RWPE1 (cell line): Measurements from ENCODE around the gene STRA6.

Experiments
- CTCF ChIA-PET: fragments of 350-600 bp; sonication (Branson Sonifier 250); formaldehyde crosslinking; extraction: SDS; loops from one replicate; lab custom pipeline; 2021; lab: Yijun Ruan, JAX
- POLR2A ChIA-PET: fragments of 400-600 bp; formaldehyde crosslinking; extraction: SDS; loops from one replicate; lab custom pipeline; 2020; ENCODE audit warnings: antibody characterized with exemption; ENCODE audit not compliant: low non-redundant PET; lab: Yijun Ruan, JAX
- DNase-seq: peaks from one replicate; pipeline ENCODE4 v3.0.0; 2012; ENCODE audit warnings: low spot score
- H3K27ac ChIP-seq: fragments of 450-650 bp; 2 replicates; pipeline ENCODE4 v1.5.1; 2017
- CTCF ChIP-seq: fragments of 450-650 bp; conservative IDR thresholded peaks from 2 replicates; pipeline ENCODE4 v1.5.1; 2017; ENCODE audit warnings: low read depth, mild to moderate bottlenecking

Gene STRA6

DNA sequence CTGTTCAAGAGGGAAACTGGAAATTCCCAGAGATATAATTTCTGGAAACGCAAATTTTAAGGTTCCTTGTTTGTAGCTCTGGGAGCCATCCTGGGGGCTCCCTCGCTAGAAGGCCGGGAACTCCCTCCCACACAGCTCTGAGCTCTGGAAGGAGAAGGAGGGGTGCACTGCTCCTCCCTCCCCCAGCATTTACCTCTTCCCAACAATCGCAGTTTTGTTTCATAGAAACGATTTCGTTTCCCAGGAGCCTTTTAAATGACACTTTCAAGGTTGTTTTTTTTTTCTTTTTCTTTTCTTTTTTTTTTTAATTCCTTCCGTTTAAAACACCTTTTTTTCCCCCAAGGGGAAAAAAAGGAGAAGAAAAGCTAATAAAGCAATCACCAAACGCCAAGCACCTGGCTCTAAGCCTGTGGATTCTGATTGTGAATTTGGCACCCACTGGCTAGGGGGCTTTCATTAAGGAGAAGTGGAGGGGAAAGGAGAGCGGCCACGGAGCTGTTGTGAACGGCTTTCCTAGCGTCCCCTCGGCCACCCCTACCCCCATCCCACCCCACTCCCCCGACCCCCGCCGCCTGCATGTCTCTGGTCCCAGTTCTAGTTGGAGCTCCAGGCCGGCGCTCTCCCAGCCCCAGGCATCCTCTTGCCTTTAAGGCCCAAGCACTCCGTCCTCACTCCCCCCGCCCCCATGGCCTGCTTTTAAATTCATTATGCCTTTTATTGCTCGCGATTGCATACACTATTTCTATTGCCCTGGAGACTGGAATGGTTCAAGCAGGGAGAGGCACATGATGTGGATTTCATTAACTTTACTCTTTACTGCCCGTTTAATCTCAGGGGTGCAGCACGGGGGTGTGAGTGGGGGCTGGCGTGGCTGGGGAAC, 19.9 kb upstream of the STRA6 start:
- no peak for DNase-seq
- no peak overlapping the region for H3K27ac ChIP-seq
- ChIA-PET POLR2A (interaction anchor here (0.5 to 0.6 kb wide), 2 partner anchors 10 to 76 kb away, joined by 3 to 4 read pairs; no protein-coding TSS in a partner anchor), CTCF (no interaction called here)
- no peak for TF ChIP-seq CTCF

GRCh38 chr15:74221399-74222239, 19.0 kb upstream of the STRA6 start:
- ChIA-PET POLR2A (interaction anchor here (0.5 kb wide), 1 partner anchor 77 kb away, joined by 3 read pairs; no protein-coding TSS in a partner anchor), CTCF (no interaction called here)
- no peak for TF ChIP-seq CTCF
- DNase-seq: no peak
- no peak overlapping the region for H3K27ac ChIP-seq

DNA sequence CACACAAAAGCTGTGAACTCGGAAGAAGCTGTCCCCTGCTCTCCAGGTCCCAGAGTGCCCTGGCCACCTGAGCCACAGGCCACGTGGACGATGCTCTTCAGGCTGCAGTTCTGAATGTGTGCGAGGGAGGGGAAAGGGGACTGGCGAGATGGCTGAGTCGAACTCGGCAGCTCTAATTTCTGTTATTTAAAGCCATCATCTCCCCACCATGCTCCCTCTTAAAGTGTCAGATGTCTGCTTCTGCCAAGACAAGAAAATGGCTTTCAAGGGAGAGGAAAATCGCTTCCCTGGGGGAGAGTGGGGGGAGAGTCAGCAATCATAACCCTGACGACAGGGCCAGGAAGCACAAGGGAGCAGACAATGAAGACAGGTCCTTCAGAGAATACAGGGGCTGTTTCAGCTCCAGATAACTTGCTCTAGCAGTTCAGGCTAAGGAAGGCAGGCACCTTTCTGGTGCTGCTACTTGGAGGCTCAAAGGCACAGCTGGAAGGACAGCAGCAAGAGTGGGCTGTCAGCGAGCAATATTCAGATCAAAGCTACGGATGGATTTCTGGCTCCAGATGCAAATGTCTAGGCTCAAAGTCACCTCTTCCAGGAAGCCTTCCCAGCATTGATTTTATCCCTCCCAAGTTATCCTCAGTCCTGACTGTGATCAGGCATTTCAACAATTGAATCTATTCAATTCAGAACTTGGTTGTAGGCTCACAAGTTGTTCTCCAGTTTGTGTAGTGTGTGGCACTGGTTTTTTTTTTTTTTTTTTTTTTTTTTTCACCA, 18.1 kb upstream of the STRA6 start:
- no peak for TF ChIP-seq CTCF
- H3K27ac ChIP-seq: no peak overlapping the region
- POLR2A ChIA-PET: no interaction called here
- CTCF ChIA-PET: no interaction called here
- DNase-seq: no peak

DNA sequence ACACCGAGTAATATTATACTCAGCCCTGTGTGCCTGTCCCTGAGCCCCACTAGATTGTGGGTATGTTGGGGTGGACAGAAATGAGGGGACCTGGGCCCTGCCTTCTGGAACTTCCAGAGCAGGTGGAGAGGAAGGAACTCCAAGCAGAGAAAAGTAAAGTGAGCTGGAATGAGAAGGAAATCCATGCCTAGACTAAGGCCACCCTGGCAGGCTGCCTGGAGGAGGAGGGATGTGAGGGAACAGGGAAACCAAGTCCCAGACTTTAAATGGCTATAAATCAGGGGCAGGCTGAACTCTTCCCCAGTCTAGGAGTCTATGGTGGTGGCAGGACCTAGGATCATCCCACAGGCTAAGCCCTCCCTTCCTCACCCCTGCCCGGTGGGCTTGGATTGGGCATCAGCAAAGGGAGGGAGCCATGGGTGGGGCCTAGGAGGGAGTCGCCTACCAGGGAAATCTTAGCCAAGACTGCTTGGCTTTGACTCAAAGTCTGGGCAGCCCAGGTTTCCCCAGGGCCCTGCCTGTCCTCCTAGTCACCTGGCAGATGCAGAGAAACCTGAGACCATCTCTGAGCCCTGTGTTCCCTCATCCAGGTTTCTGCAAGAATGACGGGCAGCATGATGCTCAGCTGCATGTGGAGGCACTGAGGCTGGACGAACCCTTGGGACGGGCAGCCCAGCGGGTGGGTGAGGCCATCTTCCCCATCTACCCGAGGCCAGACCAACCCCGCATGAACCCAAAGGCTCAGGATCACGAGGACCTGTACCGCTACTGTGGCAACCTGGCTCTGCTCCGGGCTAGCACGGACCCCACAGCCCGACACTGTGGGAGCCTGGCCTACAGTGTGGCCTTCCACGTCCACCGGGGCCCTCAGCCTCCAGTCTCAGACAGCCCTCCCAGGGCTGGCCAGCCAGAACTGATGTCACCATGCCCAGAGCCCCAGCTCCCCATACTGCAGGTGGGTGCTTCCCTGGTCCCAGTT, 15.6 kb upstream of the STRA6 start:
- no peak for DNase-seq
- CTCF ChIA-PET: no interaction called here
- POLR2A ChIA-PET: no interaction called here
- no peak overlapping the region for H3K27ac ChIP-seq
- no peak for TF ChIP-seq CTCF

DNA sequence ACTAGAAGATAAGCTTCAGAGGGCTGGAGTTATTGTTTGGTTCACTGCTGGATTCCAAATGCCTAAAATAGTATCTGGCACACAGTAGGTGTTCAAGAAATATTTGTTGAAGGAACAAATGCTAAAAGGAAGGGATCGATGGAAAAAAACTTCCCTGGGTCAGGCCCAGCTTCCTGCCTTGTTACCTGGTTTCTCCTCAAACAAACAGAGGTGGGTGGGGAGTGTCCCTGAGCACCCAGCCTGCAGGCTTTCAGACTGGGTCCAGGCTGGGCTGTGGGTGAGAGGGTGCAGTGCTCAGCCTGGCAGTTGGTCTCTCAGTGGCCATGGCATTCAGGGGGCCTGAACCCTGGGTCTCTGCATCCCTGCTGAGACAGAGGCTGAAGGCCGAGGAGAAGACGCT, 14.4 kb upstream of the STRA6 start:
- H3K27ac ChIP-seq: no peak overlapping the region
- POLR2A ChIA-PET: no interaction called here
- DNase-seq: no peak

More for the DNA sequence above, 14.4 kb upstream of the STRA6 start:
- CTCF ChIA-PET: interaction anchor here (0.7 kb wide), 1 partner anchor 160 kb away, joined by 4 read pairs; no protein-coding TSS in a partner anchor
- no peak for TF ChIP-seq CTCF
